Stomach smooth muscle (tissue), 2 donors: Measurements from ENCODE around the gene SNRPD3.

ENCODE experiments used
- H3K27ac ChIP-seq: one replicate; pipeline ENCODE4 v1.7.0; 2013; ENCODE audit warnings: mild to moderate bottlenecking, low read length, inconsistent platforms
- H3K27me3 ChIP-seq, 2 donors: one replicate each; pipeline ENCODE4 v1.7.0; 2013; ENCODE audit warnings: low read length in 2 of 2; ENCODE audit not compliant: insufficient read depth in 2 of 2, control insufficient read depth in 1 of 2
- H3K36me3 ChIP-seq, 2 donors: one replicate each; pipeline ENCODE4 v1.7.0; 2013; ENCODE audit warnings: low read length in 2 of 2; ENCODE audit not compliant: control insufficient read depth in 2 of 2, insufficient read depth in 2 of 2
- H3K4me1 ChIP-seq: one replicate; pipeline ENCODE4 v1.7.0; 2013; ENCODE audit warnings: low read length; ENCODE audit not compliant: control insufficient read depth, insufficient read depth
- H3K4me3 ChIP-seq, 2 donors: one replicate each; pipeline ENCODE4 v1.7.0; 2013; ENCODE audit warnings: low read length in 2 of 2
- H3K9ac ChIP-seq, 2 donors: one replicate each; pipeline ENCODE4 v1.7.0; 2013; ENCODE audit warnings: low read length in 2 of 2, mild to moderate bottlenecking in 1 of 2
- H3K9me3 ChIP-seq, 2 donors: one replicate each; pipeline ENCODE4 v1.7.0; 2013; ENCODE audit warnings: low read length in 2 of 2; ENCODE audit not compliant: control insufficient read depth in 2 of 2
- donor health status: healthy.
- donor health status: Pancreatic carcinoma.

SNRPD3 gene

GRCh38 chr22:24571266-24571665 is 15.5 kb downstream of the SNRPD3 start:
- Histone ChIP-seq H3K4me1 (no peaks in the 10 kb centered on the region), H3K27ac (no peak overlapping the region), H3K36me3 (peaks cover 43 to 45% of the 10 kb centered on the region in 2 donors), H3K27me3 (no peaks in the 10 kb centered on the region), H3K4me3 (no peak overlapping the region), H3K9me3 (no peaks in the 10 kb centered on the region), H3K9ac (no peak overlapping the region)

- no peak overlapping the region for H3K4me3 ChIP-seq
- no peak overlapping the region for H3K9ac ChIP-seq
- no peak overlapping the region for H3K27ac ChIP-seq
- no peaks in the 10 kb centered on the region for H3K9me3 ChIP-seq
- no peaks in the 10 kb centered on the region for H3K4me1 ChIP-seq
- no peaks in the 10 kb centered on the region for H3K27me3 ChIP-seq
- H3K36me3 ChIP-seq: peaks cover 21 to 24% of the 10 kb centered on the region in 2 donors
These were observed 21.0 kb downstream of the SNRPD3 start for GRCh38 chr22:24576778-24577177.

- Histone ChIP-seq H3K36me3 (peaks cover 8 to 12% of the 10 kb centered on the region in 2 donors), H3K4me3 (no peak overlapping the region), H3K9ac (no peak overlapping the region), H3K27me3 (no peaks in the 10 kb centered on the region), H3K27ac (no peak overlapping the region), H3K9me3 (no peaks in the 10 kb centered on the region), H3K4me1 (peaks cover 8% of the 10 kb centered on the region)
These were observed 22.8 kb downstream of the SNRPD3 start for GRCh38 chr22:24578355-24579257.

- Histone ChIP-seq H3K27ac (no peak overlapping the region), H3K4me3 (no peak overlapping the region), H3K27me3 (no peaks in the 10 kb centered on the region), H3K36me3 (peaks cover 3 to 8% of the 10 kb centered on the region in 2 donors), H3K9me3 (no peaks in the 10 kb centered on the region), H3K4me1 (peaks cover 15% of the 10 kb centered on the region), H3K9ac (no peak overlapping the region)
These were observed 23.4 kb downstream of the SNRPD3 start for GRCh38 chr22:24579258-24579601.

GRCh38 chr22:24580276-24580675 is 24.5 kb downstream of the SNRPD3 start:
- no peak overlapping the region for H3K4me3 ChIP-seq
- no peak overlapping the region for H3K9ac ChIP-seq
- H3K36me3 ChIP-seq: peaks cover 0 to 6% of the 10 kb centered on the region in 2 donors
- peaks cover 23% of the 10 kb centered on the region for H3K4me1 ChIP-seq
- H3K27me3 ChIP-seq: no peaks in the 10 kb centered on the region
- H3K27ac ChIP-seq: no peak overlapping the region
- H3K9me3 ChIP-seq: no peaks in the 10 kb centered on the region

- no peaks in the 10 kb centered on the region for H3K27me3 ChIP-seq
- H3K4me3 ChIP-seq: no peak overlapping the region
- no peaks in the 10 kb centered on the region for H3K9me3 ChIP-seq
- H3K27ac ChIP-seq: no peak overlapping the region
- no peak overlapping the region for H3K9ac ChIP-seq
- peaks cover 0 to 16% of the 10 kb centered on the region in 2 donors for H3K36me3 ChIP-seq
- peaks cover 23% of the 10 kb centered on the region for H3K4me1 ChIP-seq
These were observed 26.4 kb downstream of the SNRPD3 start for GRCh38 chr22:24582056-24582814.

- Histone ChIP-seq H3K9ac (peak overlapping the region; percentile 37 to 80), H3K4me1 (peaks cover 25% of the 10 kb centered on the region), H3K9me3 (no peaks in the 10 kb centered on the region), H3K36me3 (peaks cover 0 to 23% of the 10 kb centered on the region in 2 donors), H3K4me3 (peak overlapping the region; percentile 8 to 66), H3K27ac (peak overlapping the region; percentile 88), H3K27me3 (no peaks in the 10 kb centered on the region)
These were observed 27.7 kb downstream of the SNRPD3 start for GRCh38 chr22:24583221-24584165.

- peaks cover 27% of the 10 kb centered on the region for H3K4me1 ChIP-seq
- no peaks in the 10 kb centered on the region for H3K9me3 ChIP-seq
- H3K27ac ChIP-seq: peak overlapping the region; percentile 88
- H3K27me3 ChIP-seq: no peaks in the 10 kb centered on the region
- H3K9ac ChIP-seq: peak overlapping the region; percentile 37 to 80
- peaks cover 4 to 27% of the 10 kb centered on the region in 2 donors for H3K36me3 ChIP-seq
- peak overlapping the region; percentile 8 to 66 for H3K4me3 ChIP-seq
These were observed 28.5 kb downstream of the SNRPD3 start for GRCh38 chr22:24584166-24584790.

GRCh38 chr22:24584871-24585411 is 29.1 kb downstream of the SNRPD3 start:
- Histone ChIP-seq H3K4me3 (no peak overlapping the region), H3K27ac (peak overlapping the region; percentile 88), H3K9ac (peak overlapping the region in 1 of 2 donors; percentile 37), H3K27me3 (no peaks in the 10 kb centered on the region), H3K9me3 (no peaks in the 10 kb centered on the region), H3K36me3 (peaks cover 4 to 27% of the 10 kb centered on the region in 2 donors), H3K4me1 (peaks cover 27% of the 10 kb centered on the region)
